ENCODE data around the gene PCSK7.

DNA sequence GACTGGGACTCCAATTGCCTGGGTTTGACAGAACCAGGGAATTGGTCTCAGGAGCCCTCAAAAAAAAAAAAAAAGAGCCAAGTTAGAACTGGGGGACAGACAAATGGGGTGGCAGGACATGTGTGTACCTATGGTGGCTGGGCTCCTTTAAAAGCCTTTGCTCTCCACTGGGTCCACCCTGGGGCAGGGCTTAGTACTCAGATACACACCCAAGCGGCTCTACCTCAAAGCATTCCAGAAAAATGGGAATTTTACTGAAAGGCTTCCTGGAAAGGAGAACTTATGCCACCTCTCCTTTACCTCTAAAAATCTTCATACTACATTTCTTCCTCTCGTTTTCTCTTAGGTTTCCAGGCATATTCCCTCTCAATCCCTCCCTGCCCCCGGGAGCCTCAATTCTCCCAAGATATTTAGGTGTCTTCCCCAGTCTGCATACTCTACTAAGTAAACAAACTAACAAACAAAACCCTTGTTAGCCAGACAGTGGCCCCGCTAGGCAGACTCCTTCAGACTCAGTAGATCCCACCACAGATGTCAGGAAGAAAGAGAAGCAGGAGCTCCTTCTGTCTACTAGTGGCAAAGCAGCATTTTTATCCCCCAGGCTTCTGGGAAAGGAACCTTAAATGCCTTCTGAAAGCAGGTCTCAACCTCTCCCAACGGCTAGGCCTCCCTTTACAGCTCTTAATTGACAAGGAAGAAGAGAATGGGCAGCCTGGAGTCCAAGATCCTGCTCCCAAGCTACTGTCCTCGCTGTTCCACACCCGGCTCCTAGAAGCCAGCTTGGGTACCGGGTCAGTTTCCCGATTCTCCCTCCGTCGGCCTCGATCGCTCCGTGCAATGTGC, 653 bp downstream of the PCSK7 start:
- TF ChIP-seq, protein P1, sequence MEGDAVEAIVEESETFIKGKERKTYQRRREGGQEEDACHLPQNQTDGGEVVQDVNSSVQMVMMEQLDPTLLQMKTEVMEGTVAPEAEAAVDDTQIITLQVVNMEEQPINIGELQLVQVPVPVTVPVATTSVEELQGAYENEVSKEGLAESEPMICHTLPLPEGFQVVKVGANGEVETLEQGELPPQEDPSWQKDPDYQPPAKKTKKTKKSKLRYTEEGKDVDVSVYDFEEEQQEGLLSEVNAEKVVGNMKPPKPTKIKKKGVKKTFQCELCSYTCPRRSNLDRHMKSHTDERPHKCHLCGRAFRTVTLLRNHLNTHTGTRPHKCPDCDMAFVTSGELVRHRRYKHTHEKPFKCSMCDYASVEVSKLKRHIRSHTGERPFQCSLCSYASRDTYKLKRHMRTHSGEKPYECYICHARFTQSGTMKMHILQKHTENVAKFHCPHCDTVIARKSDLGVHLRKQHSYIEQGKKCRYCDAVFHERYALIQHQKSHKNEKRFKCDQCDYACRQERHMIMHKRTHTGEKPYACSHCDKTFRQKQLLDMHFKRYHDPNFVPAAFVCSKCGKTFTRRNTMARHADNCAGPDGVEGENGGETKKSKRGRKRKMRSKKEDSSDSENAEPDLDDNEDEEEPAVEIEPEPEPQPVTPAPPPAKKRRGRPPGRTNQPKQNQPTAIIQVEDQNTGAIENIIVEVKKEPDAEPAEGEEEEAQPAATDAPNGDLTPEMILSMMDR (conservative IDR thresholded peaks at IDR 0.05; ENCODE audit: low read depth, low read length) = no peak
- TF ChIP-seq EZH2 (IDR thresholded peaks at IDR 0.05; ENCODE audit: low read length, unreplicated experiment) = no peak
- TF ChIP-seq EZH2phosphoT487 (IDR thresholded peaks at IDR 0.05; ENCODE audit: borderline replicate concordance, low read length) = no peak
